GM18499 (cell line): ENCODE data around the gene ZSWIM4.
A peak's percentile ranks its signal among the peaks of the same experiment; 100 is the strongest.
"Not testable (repeated sequence)": the region's sequence is repeated elsewhere in the genome, so short reads cannot be mapped to it uniquely, and the experiment has no call there.

Source experiments
- ATAC-seq: cut with Tn5 transposase; IDR thresholded peaks from one replicate; pipeline ENCODE4 v1.9.1; 2021; ENCODE audit warnings: moderate number of reproducible peaks; ENCODE audit not compliant: insufficient read depth, unreplicated experiment

The ZSWIM4 gene

DNA sequence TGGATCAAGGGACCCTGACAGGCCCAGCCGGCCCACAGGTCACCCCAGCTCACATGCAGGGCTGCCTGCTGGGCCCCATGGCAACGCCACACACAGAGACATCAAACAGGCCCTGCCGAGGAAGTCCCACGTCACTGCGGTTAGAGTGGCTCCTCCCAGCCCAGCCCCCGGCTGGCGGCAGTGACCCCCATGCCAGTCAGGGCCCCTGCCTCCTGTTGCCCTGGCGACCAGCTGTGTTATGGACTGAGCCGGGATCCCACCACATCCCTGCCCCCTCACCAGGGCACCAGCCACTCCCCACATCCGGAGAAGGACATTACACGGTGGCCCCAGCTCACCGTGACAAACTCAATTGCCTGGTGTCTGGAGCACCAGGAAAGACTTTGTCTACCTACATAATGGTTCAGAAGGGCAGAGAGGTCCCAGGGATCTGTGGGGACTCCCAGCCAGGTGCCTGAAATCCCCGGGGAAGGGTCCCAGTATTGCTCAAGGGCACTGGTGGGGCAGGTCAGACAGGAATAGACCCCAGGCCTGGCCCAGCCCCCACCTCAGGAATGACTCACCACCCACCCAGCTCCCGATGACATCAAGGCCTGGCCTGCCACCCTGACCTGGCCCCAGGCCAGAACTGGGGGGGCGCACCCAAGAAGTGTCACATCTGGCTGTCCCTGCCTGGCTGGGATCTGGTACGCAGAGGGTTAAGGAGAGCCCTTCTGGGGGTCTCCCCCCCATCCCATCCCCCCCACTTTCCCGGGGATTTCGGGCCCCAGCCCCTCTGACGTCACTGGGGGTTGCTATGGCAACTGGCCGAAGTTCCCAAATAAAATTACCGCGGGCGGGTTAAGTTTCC is 51.5 kb downstream of the ZSWIM4 start:
- peak; percentile 40 for ATAC-seq

GRCh38 chr19:13847407-13848339 is 52.4 kb downstream of the ZSWIM4 start:
- no peak for ATAC-seq

DNA sequence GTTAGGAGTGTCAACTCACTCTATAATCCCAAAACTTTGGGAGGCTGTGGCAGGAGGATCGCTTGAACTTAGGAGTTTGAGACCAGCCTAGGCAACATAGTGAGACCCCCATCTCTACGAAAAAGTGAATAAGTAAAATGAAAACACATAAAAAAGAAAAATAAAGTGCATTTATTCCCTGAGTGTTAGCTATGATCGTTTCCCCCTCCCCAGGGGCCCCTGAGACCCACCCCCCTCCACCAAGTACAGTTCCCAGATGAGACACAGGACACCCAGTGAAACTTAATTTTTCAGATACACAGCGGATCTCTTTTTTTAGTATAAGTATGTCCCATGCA is 53.1 kb downstream of the ZSWIM4 start:
- ATAC-seq: no peak

DNA sequence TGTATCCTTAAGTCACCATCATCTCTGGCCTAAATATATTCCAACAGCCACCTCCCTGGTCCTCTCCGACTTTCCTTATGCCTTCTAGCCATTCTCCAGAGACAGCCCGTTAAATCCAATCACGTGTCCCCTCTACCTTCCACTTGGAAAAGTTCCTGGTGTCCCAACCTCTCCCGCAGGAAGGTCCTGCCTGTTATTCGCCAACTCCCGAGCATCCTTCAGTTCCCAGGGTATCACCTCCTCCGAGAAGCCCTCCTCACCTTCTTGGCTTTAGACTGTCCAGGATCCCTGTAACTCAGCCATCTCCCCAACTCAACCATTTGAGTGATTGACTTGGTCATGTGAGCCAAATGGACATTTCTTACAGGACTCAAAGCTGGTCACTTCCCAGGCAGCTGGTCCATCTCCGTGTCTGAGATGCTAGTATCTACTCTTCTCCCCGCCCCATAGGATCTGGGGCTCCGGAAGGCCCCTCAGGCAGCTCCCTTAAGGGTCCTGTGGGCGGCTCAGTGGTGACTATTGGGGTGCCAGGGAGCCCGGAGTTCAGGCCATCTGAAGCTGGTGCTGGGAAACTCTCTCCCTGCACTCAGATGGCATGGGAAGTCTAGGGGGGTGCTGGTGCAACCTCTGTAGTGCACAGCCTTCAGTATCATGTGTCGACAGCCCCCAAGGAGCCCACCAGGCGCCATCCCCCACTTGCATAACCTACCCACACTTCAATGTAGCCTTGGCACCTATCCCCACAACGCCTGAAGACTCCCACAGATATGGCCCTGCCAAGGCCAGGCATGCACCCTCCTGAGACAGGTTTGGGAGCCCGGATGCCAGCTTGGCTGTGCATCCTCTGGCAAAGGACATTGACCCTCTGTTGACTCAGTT is 53.8 kb downstream of the ZSWIM4 start:
- ATAC-seq: no peak

GRCh38 chr19:13849991-13850909 is 55.0 kb downstream of the ZSWIM4 start:
- ATAC-seq: no peak

GRCh38 chr19:13850910-13851733 is 55.9 kb downstream of the ZSWIM4 start:
- no peak for ATAC-seq

DNA sequence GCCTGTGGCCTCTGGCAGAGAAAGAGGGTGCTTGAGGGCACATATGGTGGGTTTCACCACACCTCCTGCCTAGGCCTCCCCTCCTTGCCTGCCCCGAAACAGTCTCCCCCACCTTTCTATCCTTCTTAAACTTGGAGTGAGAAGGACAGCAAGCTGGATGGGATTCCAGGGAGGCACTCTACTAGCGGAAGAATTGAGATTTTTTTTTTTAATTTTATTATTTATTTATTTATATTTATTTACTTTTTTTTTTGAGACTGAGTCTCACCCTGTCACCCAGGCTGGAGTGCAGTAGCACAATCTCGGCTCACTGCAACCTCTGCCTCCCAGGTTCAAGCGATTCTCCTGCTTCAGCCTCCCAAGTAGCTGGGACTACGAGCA is 56.5 kb downstream of the ZSWIM4 start:
- not testable (repeated sequence) for ATAC-seq

GRCh38 chr19:13852171-13852707 is 57.0 kb downstream of the ZSWIM4 start:
- ATAC-seq: not testable (repeated sequence)

GRCh38 chr19:13856497-13856896 is 61.3 kb downstream of the ZSWIM4 start:
- no peak for ATAC-seq

DNA sequence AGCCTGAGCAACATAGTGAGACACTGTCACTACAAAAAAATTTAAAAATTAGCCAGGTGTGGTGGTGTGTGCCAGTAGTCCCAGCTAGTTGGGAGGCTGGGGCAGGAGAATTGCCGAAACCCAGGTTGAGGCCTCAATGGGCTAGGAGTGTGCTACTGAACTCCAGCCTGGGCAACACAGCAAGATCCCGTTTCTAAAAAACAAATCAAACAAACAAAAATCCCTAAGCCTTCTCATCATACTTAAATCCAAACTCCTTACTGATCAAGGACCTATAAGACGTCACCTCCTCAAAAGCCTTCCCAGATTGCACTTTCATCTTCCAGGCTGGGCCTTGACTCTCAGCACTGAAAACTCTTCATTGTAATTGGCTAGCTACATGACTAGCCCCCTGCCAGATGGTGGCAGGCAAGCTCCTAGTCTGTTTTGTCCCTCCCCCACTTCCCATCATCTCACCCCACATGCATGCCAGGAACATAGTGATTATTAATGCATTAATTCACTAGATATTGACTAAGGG is 64.2 kb downstream of the ZSWIM4 start:
- no peak for ATAC-seq

- ATAC-seq: no peak
Measured at GRCh38 chr19:13860679-13861391, 65.6 kb downstream of the ZSWIM4 start.

DNA sequence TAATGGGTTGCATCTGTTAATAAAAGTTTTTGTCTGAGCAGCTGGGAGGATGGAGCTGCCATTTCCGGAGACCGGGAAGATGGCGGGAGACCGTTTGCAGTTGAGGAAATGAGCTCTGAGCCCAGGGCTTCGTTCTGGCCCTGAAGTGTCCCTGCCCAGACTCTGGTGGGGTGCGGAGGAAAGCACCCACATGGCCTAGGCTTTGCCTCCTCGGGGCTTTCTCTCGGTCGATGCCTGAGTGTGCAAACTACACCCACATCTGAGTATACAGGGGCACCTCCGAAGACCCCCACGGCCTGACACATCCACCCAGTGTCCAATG is 66.1 kb downstream of the ZSWIM4 start:
- ATAC-seq: no peak

DNA sequence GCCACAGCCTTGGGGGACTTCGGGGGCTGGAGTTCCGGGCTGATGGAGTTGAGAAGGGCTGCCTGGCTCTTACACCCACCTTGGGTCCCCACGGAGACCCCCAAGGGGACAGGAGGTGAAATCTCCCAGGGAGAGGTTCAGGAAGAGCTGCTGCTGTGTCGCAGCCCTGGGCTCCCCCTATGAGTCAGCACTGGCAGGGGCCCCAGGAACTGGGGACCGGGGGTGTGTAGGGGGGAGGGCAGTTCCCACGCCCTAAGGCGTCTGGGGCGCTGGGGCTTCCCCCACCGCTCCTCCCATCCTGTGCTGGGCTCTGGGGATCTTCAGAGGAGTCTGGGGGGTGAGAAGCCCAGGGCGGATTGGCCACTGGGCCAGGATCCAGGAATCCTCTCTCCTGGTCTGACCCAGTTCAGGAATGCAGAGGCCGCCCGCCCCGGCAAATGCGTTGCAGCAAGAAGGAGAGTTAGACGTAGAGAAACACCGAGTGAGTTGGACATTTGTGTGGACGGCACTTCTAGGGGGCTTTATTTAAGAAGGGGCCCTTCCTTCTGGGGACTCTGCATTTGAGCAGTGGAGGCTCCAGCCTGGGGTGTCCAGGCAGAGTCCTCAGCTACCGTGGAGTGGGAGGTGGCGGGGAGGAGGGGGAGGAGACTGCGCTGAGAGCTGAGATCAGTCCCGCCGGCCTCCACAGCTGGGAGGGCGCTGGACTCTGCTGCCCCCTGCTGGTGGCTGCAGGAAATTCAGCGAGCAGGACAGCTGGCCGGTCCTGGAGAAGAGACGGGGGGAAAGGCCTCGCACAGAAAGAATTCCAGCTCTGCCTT is 66.7 kb downstream of the ZSWIM4 start:
- no peak for ATAC-seq

GRCh38 chr19:13864046-13864666 is 68.9 kb downstream of the ZSWIM4 start:
- ATAC-seq: no peak

- ATAC-seq: no peak
Measured at GRCh38 chr19:13864667-13865570, 69.7 kb downstream of the ZSWIM4 start.
